Mesothelial cell of epicardium (in vitro differentiated cells): ENCODE results near the gene NOL12. TPM values are rescaled to one million over a fixed set of nuclear protein-coding genes. Genes with fewer than 3 reads are reported as not detected.

ENCODE experiments used
- DNase-seq, 2 experiments: peaks; one replicate each; pipeline ENCODE4 v3.0.0; 2021; ENCODE audit warnings: low spot score in 2 of 2; ENCODE audit not compliant: unreplicated experiment in 2 of 2
- H3K27ac Mint-ChIP-seq: 2 replicates; pipeline ENCODE4 v1.8.0; 2021; ENCODE audit warnings: mixed read lengths
- H3K27me3 Mint-ChIP-seq: 2 replicates; pipeline ENCODE4 v1.8.0; 2021; ENCODE audit warnings: low read depth, mixed read lengths
- H3K36me3 Mint-ChIP-seq: 2 replicates; pipeline ENCODE4 v1.8.0; 2021; ENCODE audit warnings: mixed read lengths
- H3K4me1 Mint-ChIP-seq: 2 replicates; pipeline ENCODE4 v1.8.0; 2021; ENCODE audit warnings: mixed read lengths
- H3K4me3 Mint-ChIP-seq: 2 replicates; pipeline ENCODE4 v1.8.0; 2021; ENCODE audit warnings: mild to moderate bottlenecking, moderate library complexity, mixed read lengths
- H3K9me3 Mint-ChIP-seq: 2 replicates; pipeline ENCODE4 v1.8.0; 2021; ENCODE audit warnings: mixed read lengths
- total RNA-seq: library from RNA; stranded (reverse); gene quantifications from 3 replicates; pipeline ENCODE4 v1.2.1, GENCODE V29; 2021
- TF ChIP-seq, protein P1 (sequence below): fragments of 200-600 bp; sonication (generic); IDR thresholded peaks from one replicate; pipeline ENCODE4 v1.5.0; 2021; ENCODE audit warnings: antibody characterized with exemption; ENCODE audit not compliant: unreplicated experiment

The NOL12 gene
- total RNA-seq, 1 donor from 2014 or later, result 25.2 TPM

DNA sequence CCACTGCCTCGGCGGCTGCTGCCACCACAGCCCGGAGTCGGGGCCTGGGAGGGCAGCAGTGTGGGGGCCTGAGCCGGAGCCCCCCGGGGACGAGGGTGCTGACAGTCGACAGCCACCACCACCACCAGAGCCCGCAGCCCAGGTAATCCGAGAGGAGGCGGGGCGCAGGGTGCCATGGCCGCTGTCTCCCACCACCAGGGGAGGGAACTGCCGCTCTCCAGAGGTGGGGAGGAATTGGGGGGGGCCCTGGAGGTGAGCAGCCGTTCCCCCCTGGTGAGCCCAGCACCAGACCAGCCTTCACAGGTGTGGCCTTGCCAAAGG, 23.3 kb downstream of the NOL12 start:
- Mint-ChIP-seq H3K4me1 (no peaks in the 10 kb centered on the region), H3K4me3 (no peak overlapping the region), H3K9me3 (peaks cover 4% of the 10 kb centered on the region), H3K36me3 (peaks cover 9% of the 10 kb centered on the region), H3K27me3 (no peaks in the 10 kb centered on the region), H3K27ac (no peak overlapping the region)
- TF ChIP-seq, protein P1, sequence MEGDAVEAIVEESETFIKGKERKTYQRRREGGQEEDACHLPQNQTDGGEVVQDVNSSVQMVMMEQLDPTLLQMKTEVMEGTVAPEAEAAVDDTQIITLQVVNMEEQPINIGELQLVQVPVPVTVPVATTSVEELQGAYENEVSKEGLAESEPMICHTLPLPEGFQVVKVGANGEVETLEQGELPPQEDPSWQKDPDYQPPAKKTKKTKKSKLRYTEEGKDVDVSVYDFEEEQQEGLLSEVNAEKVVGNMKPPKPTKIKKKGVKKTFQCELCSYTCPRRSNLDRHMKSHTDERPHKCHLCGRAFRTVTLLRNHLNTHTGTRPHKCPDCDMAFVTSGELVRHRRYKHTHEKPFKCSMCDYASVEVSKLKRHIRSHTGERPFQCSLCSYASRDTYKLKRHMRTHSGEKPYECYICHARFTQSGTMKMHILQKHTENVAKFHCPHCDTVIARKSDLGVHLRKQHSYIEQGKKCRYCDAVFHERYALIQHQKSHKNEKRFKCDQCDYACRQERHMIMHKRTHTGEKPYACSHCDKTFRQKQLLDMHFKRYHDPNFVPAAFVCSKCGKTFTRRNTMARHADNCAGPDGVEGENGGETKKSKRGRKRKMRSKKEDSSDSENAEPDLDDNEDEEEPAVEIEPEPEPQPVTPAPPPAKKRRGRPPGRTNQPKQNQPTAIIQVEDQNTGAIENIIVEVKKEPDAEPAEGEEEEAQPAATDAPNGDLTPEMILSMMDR, result no peak
- DNase-seq, result no peak

DNA sequence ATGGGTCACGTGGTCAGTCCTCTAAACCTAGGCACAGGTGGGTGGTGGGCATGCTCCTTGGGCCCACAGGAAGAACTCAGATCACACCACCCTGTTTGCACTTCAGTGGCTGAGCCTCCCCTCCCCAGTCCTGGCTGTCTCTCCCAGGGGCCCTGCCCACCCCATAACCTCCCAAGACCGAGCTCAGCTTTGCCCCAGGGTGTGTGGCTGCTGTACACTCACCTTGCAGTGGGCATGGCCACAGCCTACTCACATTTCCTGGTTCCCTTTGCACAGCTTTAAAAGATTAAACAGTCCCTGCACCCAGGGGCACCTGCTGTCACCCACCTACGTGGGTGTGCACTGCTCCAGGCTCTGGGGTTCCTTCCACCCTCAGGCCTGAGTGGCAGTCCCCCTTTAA, 24.5 kb downstream of the NOL12 start:
- no peaks in the 10 kb centered on the region for H3K4me1 Mint-ChIP-seq
- DNase-seq, result no peak
- H3K27me3 Mint-ChIP-seq, result no peaks in the 10 kb centered on the region
- peaks cover 4% of the 10 kb centered on the region for H3K9me3 Mint-ChIP-seq
- no peak overlapping the region for H3K4me3 Mint-ChIP-seq
- H3K27ac Mint-ChIP-seq, result no peak overlapping the region
- TF ChIP-seq, protein P1, result no peak
- peaks cover 7% of the 10 kb centered on the region for H3K36me3 Mint-ChIP-seq

GRCh38 chr22:37711490-37711889, 25.3 kb downstream of the NOL12 start:
- Mint-ChIP-seq H3K4me1 (no peaks in the 10 kb centered on the region), H3K36me3 (peaks cover 8% of the 10 kb centered on the region), H3K9me3 (peaks cover 4% of the 10 kb centered on the region), H3K4me3 (no peak overlapping the region), H3K27me3 (no peaks in the 10 kb centered on the region), H3K27ac (no peak overlapping the region)
- TF ChIP-seq, protein P1, result no peak
- DNase-seq, result no peak

- no peaks in the 10 kb centered on the region for H3K4me1 Mint-ChIP-seq
- H3K4me3 Mint-ChIP-seq, result no peak overlapping the region
- DNase-seq, result no peak
- H3K27ac Mint-ChIP-seq, result no peak overlapping the region
- H3K36me3 Mint-ChIP-seq, result peaks cover 14% of the 10 kb centered on the region
- TF ChIP-seq, protein P1, result no peak
- H3K27me3 Mint-ChIP-seq, result no peaks in the 10 kb centered on the region
- H3K9me3 Mint-ChIP-seq, result peaks cover 4% of the 10 kb centered on the region
Measured at GRCh38 chr22:37713761-37714160, 27.6 kb downstream of the NOL12 start.

- peaks cover 13% of the 10 kb centered on the region for H3K36me3 Mint-ChIP-seq
- H3K27me3 Mint-ChIP-seq, result no peaks in the 10 kb centered on the region
- no peaks in the 10 kb centered on the region for H3K4me1 Mint-ChIP-seq
- no peak for DNase-seq
- H3K4me3 Mint-ChIP-seq, result no peak overlapping the region
- H3K9me3 Mint-ChIP-seq, result peaks cover 4% of the 10 kb centered on the region
- TF ChIP-seq, protein P1, result no peak
- no peak overlapping the region for H3K27ac Mint-ChIP-seq
Measured at GRCh38 chr22:37714634-37715033, 28.5 kb downstream of the NOL12 start.

DNA sequence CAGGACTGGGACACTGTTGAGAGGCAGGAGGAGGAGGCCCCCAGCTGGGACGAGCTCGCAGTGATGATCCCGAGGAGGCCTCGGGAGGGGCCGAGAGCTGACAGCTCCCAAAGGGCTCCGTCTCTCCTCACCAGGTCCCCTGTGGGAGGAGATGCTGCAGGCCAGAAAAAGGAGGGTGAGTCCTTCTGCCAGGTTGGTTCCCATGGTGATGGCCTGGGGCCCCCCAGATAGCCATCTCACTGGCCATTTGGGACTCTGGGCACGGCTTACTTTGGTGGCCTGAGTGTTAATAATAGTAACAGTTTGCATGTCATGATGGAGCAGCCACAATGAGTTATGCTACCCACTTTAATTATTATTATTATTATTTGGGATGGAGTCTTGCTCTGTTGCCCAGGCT, 29.6 kb downstream of the NOL12 start:
- TF ChIP-seq, protein P1, result no peak
- DNase-seq, result no peak
- H3K36me3 Mint-ChIP-seq, result peaks cover 10% of the 10 kb centered on the region
- H3K27me3 Mint-ChIP-seq, result no peaks in the 10 kb centered on the region
- no peak overlapping the region for H3K4me3 Mint-ChIP-seq
- no peak overlapping the region for H3K27ac Mint-ChIP-seq
- H3K4me1 Mint-ChIP-seq, result no peaks in the 10 kb centered on the region
- no peaks in the 10 kb centered on the region for H3K9me3 Mint-ChIP-seq
